HG03175 (cell line): ENCODE data around the gene DDX43.
"Not testable (repeated sequence)": the region's sequence is repeated elsewhere in the genome, so short reads cannot be mapped to it uniquely, and the experiment has no call there.

Experiments used
- ATAC-seq: cut with Tn5 transposase; IDR thresholded peaks from one replicate; pipeline ENCODE4 v1.9.1; 2021; ENCODE audit warnings: mild to moderate bottlenecking, moderate library complexity; ENCODE audit not compliant: unreplicated experiment

Gene DDX43

GRCh38 chr6:73394577-73395354 lies at the start of gene DDX43:
Gene DDX43 (plus strand): TSS chr6:73394828. CDS start chr6:73394906, 78 bp downstream.
- no peak for ATAC-seq

GRCh38 chr6:73348550-73349204 lies 46.0 kb upstream of the DDX43 start:
- ATAC-seq: no peak

- ATAC-seq: no peak
Measured at GRCh38 chr6:73349311-73349710, 45.3 kb upstream of the DDX43 start.

GRCh38 chr6:73353636-73354593 lies 40.7 kb upstream of the DDX43 start, which contains the start of gene DPPA5:
Gene DPPA5 (minus strand): TSS chr6:73354276. CDS start chr6:73354225, 51 bp downstream.
- no peak for ATAC-seq

- ATAC-seq: no peak
Measured at GRCh38 chr6:73362358-73362757, 32.3 kb upstream of the DDX43 start, which contains the start of gene KHDC3L. Gene KHDC3L (plus strand): TSS chr6:73362658. CDS start chr6:73362730, 72 bp downstream.

- no peak for ATAC-seq
Measured at GRCh38 chr6:73362869-73363536, 31.6 kb upstream of the DDX43 start.

GRCh38 chr6:73363537-73363875 lies 31.1 kb upstream of the DDX43 start:
- no peak for ATAC-seq

- no peak for ATAC-seq
Measured at GRCh38 chr6:73364121-73364520, 30.5 kb upstream of the DDX43 start.

GRCh38 chr6:73364549-73364948 lies 30.1 kb upstream of the DDX43 start:
- no peak for ATAC-seq

- no peak for ATAC-seq
Measured at GRCh38 chr6:73367761-73368355, 26.8 kb upstream of the DDX43 start.

GRCh38 chr6:73368675-73369074 lies 26.0 kb upstream of the DDX43 start:
- no peak for ATAC-seq

GRCh38 chr6:73369157-73369556 lies 25.5 kb upstream of the DDX43 start:
- ATAC-seq: no peak

- ATAC-seq: no peak
Measured at GRCh38 chr6:73369563-73369962, 25.1 kb upstream of the DDX43 start, which contains the start of gene OOEP. Gene OOEP (minus strand): TSS chr6:73369897. CDS start chr6:73369792, 105 bp downstream.

GRCh38 chr6:73371984-73372383 lies 22.6 kb upstream of the DDX43 start:
- no peak for ATAC-seq

- ATAC-seq: no peak
Measured at GRCh38 chr6:73372516-73372915, 22.1 kb upstream of the DDX43 start.

- no peak for ATAC-seq
Measured at GRCh38 chr6:73375216-73375615, 19.4 kb upstream of the DDX43 start.

- no peak for ATAC-seq
Measured at GRCh38 chr6:73377225-73377624, 17.4 kb upstream of the DDX43 start.

GRCh38 chr6:73381531-73381930 lies 13.1 kb upstream of the DDX43 start:
- ATAC-seq: not testable (repeated sequence)

- ATAC-seq: no peak
Measured at GRCh38 chr6:73382462-73383113, 12.0 kb upstream of the DDX43 start.

- no peak for ATAC-seq
Measured at GRCh38 chr6:73388433-73388799, 6.2 kb upstream of the DDX43 start.
